Neural crest cell (in vitro differentiated cells): ENCODE measurements around the gene MECP2. TPM values are rescaled to one million over a fixed set of nuclear protein-coding genes. Genes with fewer than 3 reads are reported as not detected.

Source experiments
- DNase-seq: peaks from one replicate; pipeline ENCODE4 v3.0.0; 2021; ENCODE audit warnings: low read depth, mixed read lengths, low spot score
- H3K27ac Mint-ChIP-seq: one replicate; pipeline ENCODE4 v1.8.0; 2021; ENCODE audit warnings: mild to moderate bottlenecking, mixed read lengths; ENCODE audit not compliant: unreplicated experiment
- H3K27me3 Mint-ChIP-seq: 2 replicates; pipeline ENCODE4 v1.8.0; 2021; ENCODE audit warnings: low read depth, mild to moderate bottlenecking, mixed read lengths
- H3K36me3 Mint-ChIP-seq: 2 replicates; pipeline ENCODE4 v1.8.0; 2021; ENCODE audit warnings: low read depth, mild to moderate bottlenecking, mixed read lengths
- H3K4me1 Mint-ChIP-seq: 2 replicates; pipeline ENCODE4 v1.8.0; 2021; ENCODE audit warnings: mixed read lengths
- H3K4me3 Mint-ChIP-seq: one replicate; pipeline ENCODE4 v1.8.0; 2021; ENCODE audit warnings: mild to moderate bottlenecking, mixed read lengths
- H3K9me3 Mint-ChIP-seq: 2 replicates; pipeline ENCODE4 v1.8.0; 2021; ENCODE audit warnings: mixed read lengths
- total RNA-seq: library from RNA; stranded (reverse); gene quantifications from 2 replicates; pipeline ENCODE4 v1.2.1, GENCODE V29; 2021
- TF ChIP-seq, protein P1 (sequence below): fragments of 200-600 bp; sonication (generic); conservative IDR thresholded peaks from 2 replicates; pipeline ENCODE4 v1.5.0; 2021; ENCODE audit warnings: antibody characterized with exemption, mild to moderate bottlenecking

MECP2 gene
- total RNA-seq, 1 donor from 2014 or later, result 49.1 TPM

DNA sequence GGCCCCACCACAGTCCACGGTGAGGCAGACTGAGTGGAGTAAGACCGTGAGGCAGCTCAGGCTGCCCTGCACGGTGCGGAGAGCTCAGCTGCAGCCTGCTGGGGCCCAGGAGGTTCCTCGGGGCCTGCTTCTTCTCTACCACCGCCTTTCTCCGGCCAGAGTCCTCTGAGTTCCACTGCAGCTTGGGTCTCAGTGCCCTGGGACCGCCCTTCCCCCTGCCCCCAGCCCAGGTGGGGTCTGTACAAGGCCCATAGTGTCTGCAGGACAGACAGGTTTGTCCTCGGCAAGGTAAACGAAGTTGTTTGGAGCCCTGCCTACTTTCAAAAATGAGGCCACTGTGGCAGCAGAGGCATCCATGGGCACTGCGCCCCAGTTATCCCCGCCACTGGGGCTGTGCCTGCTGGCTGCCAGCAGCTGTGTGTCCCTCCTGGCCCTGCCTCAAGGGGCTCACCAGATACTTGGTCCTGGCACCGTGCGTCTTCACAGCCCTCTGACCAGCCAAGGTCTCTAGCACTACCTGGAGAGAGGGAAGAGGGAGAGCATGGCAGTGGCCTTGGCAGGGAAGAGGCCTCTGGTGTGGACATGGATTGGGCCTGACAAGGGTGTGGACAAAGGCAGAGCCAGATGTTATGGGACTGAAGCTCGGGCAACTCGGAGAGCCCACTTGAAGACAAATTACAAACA lies 81.8 kb downstream of the MECP2 start:
- no peaks in the 10 kb centered on the region for H3K9me3 Mint-ChIP-seq
- TF ChIP-seq, protein P1, sequence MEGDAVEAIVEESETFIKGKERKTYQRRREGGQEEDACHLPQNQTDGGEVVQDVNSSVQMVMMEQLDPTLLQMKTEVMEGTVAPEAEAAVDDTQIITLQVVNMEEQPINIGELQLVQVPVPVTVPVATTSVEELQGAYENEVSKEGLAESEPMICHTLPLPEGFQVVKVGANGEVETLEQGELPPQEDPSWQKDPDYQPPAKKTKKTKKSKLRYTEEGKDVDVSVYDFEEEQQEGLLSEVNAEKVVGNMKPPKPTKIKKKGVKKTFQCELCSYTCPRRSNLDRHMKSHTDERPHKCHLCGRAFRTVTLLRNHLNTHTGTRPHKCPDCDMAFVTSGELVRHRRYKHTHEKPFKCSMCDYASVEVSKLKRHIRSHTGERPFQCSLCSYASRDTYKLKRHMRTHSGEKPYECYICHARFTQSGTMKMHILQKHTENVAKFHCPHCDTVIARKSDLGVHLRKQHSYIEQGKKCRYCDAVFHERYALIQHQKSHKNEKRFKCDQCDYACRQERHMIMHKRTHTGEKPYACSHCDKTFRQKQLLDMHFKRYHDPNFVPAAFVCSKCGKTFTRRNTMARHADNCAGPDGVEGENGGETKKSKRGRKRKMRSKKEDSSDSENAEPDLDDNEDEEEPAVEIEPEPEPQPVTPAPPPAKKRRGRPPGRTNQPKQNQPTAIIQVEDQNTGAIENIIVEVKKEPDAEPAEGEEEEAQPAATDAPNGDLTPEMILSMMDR, result no peak

DNA sequence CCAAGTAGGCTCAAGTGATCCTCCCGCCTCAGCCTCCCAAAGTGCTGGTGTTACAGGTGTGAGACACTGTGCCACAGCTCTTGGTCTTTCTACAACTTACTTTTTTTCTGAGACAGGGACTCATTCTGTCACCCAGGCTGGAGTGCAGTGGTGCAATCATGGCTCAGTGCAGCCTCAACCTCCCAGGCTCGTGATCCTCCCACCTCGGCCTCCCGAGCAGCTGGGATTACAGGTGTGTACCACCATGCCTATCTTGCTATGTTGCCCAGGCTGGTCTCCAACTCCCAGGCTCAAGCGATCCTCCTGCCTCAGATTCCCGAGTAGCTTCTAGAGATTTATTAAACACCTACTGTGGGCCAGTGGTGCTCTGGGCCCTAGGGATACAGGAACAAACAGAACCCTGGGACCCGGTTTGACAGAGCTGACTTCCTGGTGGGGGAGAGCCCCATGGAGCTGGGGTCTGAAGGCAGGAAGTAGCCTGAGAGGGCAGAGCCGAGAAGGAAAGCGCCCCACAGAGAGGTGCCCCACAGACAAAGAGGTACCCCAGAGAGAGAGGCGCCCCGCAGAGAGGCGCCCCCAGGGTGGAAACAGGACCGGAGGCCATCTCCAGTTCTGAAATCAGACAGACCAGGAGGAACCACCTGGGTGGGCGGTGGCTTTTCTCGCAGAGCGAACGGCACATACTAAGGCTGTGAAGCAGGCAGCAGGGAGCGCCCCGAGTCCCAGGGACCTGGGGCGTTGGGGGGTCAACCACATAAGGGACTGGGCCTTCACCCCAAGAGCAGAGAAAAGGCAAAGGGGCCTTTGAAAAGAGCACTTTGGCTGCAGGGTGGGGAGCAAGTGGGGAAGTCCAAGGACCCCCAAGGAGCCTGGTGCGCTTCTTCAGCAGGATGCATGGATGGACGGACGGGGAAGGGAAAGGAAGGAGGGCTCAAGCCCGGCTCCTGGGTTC lies 82.8 kb downstream of the MECP2 start:
- TF ChIP-seq, protein P1, result no peak
- peaks cover 3% of the 10 kb centered on the region for H3K36me3 Mint-ChIP-seq
- DNase-seq, result no peak
- H3K4me1 Mint-ChIP-seq, result peaks cover 9% of the 10 kb centered on the region
- H3K27me3 Mint-ChIP-seq, result peaks cover 3% of the 10 kb centered on the region
- no peak overlapping the region for H3K27ac Mint-ChIP-seq
- H3K9me3 Mint-ChIP-seq, result no peaks in the 10 kb centered on the region
- H3K4me3 Mint-ChIP-seq, result peak overlapping the region; percentile 54

More for the DNA sequence above, 81.8 kb downstream of the MECP2 start:
- Mint-ChIP-seq H3K4me1 (peaks cover 15% of the 10 kb centered on the region), H3K36me3 (peaks cover 3% of the 10 kb centered on the region), H3K27ac (no peak overlapping the region), H3K27me3 (peaks cover 5% of the 10 kb centered on the region), H3K4me3 (peak overlapping the region; percentile 68)
- DNase-seq, result no peak

DNA sequence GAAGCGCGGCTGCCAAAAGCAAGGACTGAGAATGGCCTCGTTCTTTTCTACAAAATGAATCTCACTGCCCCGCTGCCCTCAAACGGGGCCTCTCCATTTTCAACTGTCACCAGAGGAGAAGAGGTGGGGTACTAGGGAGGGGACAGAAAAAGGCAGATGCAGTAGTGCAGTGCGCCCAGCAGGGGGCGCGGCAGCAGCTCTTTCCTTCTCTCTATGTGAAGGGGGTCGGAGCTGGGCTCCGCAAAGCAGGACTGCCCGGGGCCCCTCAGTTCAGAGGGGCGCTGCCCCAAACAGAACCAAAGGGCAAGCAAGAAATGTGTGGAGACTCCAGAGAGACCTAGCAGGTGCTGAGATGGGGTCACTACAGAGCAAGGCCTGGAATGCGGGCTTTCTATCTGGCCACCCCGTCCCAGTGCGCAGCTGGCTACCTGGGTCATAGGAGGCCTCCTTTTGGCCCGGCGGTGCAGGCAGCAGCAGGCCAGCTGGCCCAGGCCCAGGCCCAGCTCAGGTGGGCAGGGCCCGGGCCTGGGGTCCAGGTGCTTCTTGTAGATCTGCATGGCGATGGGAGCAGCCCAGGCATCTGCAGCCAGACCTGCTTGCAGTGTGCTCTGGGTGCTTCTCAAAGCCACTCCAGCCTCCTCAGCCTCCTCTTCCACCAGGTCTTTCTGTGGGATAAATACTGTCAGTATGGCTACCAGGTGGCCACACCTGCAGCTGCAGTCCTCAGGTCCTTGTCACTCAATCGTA lies 83.7 kb downstream of the MECP2 start:
- peak overlapping the region; percentile 71 for H3K27ac Mint-ChIP-seq
- H3K9me3 Mint-ChIP-seq, result no peaks in the 10 kb centered on the region
- peak overlapping the region; percentile 75 for H3K4me3 Mint-ChIP-seq
- peak; percentile 47 for DNase-seq
- H3K36me3 Mint-ChIP-seq, result peaks cover 3% of the 10 kb centered on the region
- H3K4me1 Mint-ChIP-seq, result peaks cover 7% of the 10 kb centered on the region
- H3K27me3 Mint-ChIP-seq, result peaks cover 3% of the 10 kb centered on the region
- TF ChIP-seq, protein P1, result peak; percentile 81

DNA sequence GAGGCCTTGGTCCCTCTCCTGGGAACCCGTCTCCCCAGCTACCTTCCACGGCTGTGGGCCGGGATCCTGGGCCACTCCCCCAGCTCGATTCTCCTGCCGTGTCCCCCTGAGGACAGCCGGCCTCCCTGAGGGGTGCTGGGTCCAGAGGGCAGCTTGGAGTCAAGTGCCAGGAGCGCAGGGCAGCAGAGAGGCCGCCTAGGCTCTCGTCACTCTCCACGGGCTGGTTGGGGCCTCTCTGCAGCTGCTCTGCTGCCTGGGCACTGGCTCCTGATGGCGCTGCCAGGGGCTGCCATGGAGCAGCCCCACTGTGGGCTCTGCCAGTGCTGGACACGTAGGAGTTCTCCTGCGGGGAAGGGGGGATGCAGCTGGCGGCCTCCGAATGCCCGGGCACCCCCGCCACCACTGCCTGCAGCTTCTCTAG lies 84.5 kb downstream of the MECP2 start:
- no peak for DNase-seq
- H3K36me3 Mint-ChIP-seq, result peaks cover 7% of the 10 kb centered on the region
- peak overlapping the region; percentile 12 for H3K4me3 Mint-ChIP-seq
- TF ChIP-seq, protein P1, result no peak
- no peak overlapping the region for H3K27ac Mint-ChIP-seq
- peaks cover 3% of the 10 kb centered on the region for H3K27me3 Mint-ChIP-seq
- H3K9me3 Mint-ChIP-seq, result no peaks in the 10 kb centered on the region
- H3K4me1 Mint-ChIP-seq, result peaks cover 9% of the 10 kb centered on the region

DNA sequence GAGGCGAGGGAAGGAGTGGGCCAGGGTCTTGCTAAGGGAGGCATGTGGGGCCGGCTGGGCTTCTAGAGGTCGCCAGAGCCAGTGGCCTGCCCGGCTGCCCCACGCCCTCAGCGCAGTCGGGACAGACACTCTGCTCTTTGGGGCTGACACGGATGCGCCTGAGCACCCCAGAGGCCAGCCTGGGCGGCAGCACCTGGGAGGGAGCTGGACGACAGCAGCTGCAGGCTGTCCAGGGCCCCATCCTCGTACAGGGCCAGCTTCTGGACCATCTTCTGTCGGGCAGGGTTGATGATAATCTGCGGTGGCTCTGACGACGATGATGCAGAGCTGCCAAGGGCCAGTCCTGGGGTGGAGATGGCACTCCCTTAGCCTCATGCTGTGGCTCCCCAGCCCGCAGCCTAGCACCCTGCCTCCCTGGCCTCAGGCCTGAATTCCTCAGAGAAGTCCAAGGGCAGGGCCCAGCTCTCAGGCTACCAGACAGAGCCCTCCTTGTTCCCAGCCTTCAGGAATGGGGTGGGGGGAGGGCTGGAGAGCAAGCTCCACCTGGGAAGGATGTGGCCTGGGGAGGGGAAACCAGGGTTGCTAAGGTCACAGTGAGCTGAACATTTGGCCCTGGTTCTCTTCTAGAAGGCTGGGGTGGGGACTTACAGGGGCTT lies 85.1 kb downstream of the MECP2 start:
- DNase-seq, result no peak
- peaks cover 3% of the 10 kb centered on the region for H3K27me3 Mint-ChIP-seq
- TF ChIP-seq, protein P1, result no peak
- peaks cover 9% of the 10 kb centered on the region for H3K4me1 Mint-ChIP-seq
- H3K36me3 Mint-ChIP-seq, result peaks cover 9% of the 10 kb centered on the region
- H3K4me3 Mint-ChIP-seq, result no peak overlapping the region
- H3K27ac Mint-ChIP-seq, result no peak overlapping the region
- no peaks in the 10 kb centered on the region for H3K9me3 Mint-ChIP-seq
